ENCODE results near the gene BNIP2.

The BNIP2 gene

DNA sequence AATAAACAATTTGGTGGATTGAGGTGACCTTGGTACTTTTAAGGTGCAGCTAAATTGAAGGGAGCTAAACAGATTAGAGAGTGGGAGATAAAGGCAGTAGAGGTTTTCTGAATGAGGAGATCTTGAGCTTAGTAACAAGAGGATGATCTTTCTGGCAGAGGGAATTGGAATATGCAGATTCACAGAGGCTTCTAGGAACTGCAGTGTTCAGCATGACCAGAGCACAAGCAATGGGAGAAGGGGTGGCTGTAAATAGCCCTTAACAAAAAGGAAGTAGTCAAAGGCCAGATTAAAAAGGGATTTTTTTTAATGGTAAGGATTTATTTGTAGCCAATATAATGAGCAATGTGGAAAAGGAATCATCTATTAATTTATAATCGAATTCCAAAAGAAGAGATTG is 5.7 kb upstream of the BNIP2 start:
- Mint-ChIP-seq H3K4me1 (peaks cover 4% of the 10 kb centered on the region), H3K9me3 (no peaks in the 10 kb centered on the region), H3K36me3 (ENCODE audit: low read depth) (no peaks in the 10 kb centered on the region), H3K27me3 (ENCODE audit: low read depth, poor library complexity) (peaks cover 34% of the 10 kb centered on the region), H3K27ac (no peak overlapping the region), H3K4me3 (no peak overlapping the region)
- no peak for DNase-seq
- TF ChIP-seq, protein P1, sequence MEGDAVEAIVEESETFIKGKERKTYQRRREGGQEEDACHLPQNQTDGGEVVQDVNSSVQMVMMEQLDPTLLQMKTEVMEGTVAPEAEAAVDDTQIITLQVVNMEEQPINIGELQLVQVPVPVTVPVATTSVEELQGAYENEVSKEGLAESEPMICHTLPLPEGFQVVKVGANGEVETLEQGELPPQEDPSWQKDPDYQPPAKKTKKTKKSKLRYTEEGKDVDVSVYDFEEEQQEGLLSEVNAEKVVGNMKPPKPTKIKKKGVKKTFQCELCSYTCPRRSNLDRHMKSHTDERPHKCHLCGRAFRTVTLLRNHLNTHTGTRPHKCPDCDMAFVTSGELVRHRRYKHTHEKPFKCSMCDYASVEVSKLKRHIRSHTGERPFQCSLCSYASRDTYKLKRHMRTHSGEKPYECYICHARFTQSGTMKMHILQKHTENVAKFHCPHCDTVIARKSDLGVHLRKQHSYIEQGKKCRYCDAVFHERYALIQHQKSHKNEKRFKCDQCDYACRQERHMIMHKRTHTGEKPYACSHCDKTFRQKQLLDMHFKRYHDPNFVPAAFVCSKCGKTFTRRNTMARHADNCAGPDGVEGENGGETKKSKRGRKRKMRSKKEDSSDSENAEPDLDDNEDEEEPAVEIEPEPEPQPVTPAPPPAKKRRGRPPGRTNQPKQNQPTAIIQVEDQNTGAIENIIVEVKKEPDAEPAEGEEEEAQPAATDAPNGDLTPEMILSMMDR (IDR thresholded peaks at IDR 0.05) = no peak

DNA sequence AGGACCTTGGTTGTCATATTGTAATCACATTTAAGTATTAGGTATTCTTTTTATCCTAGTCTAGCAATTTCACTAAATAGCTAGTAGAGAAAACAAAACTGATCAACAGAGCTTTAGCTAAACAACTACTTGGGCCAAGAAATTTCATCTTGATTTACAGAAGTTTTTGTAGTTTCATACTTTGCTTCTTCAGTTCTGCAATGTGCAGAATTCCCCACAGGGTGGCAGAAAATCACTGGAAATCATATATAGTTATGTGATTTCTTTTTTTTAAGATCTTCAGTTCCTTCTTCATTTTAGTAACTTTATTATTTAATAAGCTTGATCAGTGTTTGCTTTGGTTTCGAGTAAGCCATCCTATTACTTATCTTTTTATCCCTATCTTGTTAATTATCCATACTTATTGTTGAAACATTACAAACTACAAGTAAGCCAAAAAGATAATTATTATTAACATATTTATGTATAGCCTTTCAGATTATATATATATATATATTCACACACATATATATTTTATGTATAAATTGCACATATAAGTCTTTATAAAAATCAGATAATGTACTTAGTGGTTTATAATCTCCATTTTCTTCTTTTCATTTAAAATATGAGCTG is 2.2 kb upstream of the BNIP2 start:
- H3K4me1 Mint-ChIP-seq = peaks cover 19% of the 10 kb centered on the region
- peak; percentile 21 for DNase-seq
- peaks cover 9% of the 10 kb centered on the region for H3K36me3 Mint-ChIP-seq (ENCODE audit: low read depth)
- peak overlapping the region; percentile 55 for H3K4me3 Mint-ChIP-seq
- H3K27me3 Mint-ChIP-seq (ENCODE audit: low read depth, poor library complexity) = peaks cover 18% of the 10 kb centered on the region
- no peak overlapping the region for H3K27ac Mint-ChIP-seq
- TF ChIP-seq, protein P1 (IDR thresholded peaks at IDR 0.05) = peak; percentile 56
- no peaks in the 10 kb centered on the region for H3K9me3 Mint-ChIP-seq

DNA sequence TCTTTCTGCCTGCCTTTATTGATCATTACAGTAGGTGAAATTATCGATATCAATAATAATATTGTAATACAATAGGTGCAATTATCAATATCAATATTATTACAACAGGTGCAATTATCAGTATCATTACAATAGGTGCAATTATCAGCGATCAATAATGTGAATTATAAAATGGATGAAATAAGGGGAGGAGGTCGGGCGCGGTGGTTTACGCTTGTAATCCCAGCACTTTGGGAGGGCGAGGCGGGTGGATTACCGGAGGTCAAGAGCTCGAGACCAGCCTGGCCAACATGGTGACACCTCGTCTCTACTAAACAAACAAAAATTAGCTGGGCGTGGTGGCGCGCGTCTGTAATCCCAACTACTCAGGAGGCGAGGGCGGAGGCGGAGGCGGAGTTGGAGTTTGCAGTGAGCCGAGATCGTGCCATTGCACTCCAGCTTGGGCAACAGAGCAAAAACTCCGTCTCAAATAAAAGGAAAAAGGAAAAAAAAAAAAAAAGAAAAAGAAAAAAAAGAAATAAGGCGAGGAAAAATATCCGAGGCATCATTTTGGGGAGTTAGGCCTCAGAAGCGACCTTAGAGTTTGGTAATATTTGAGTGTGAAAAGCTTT is 611 bp upstream of the BNIP2 start:
- peaks cover 24% of the 10 kb centered on the region for H3K4me1 Mint-ChIP-seq
- peak overlapping the region; percentile 98 for H3K27ac Mint-ChIP-seq
- peak overlapping the region; percentile 98 for H3K4me3 Mint-ChIP-seq
- H3K9me3 Mint-ChIP-seq = no peaks in the 10 kb centered on the region
- TF ChIP-seq, protein P1 (IDR thresholded peaks at IDR 0.05) = no peak
- peaks cover 11% of the 10 kb centered on the region for H3K27me3 Mint-ChIP-seq (ENCODE audit: low read depth, poor library complexity)
- H3K36me3 Mint-ChIP-seq (ENCODE audit: low read depth) = peaks cover 21% of the 10 kb centered on the region
- DNase-seq = peak; percentile 62

GRCh38 chr15:59688423-59688781 is 718 bp downstream of the BNIP2 start:
- H3K27me3 Mint-ChIP-seq (ENCODE audit: low read depth, poor library complexity) = peaks cover 4% of the 10 kb centered on the region
- peak overlapping the region; percentile 99 for H3K27ac Mint-ChIP-seq
- H3K4me1 Mint-ChIP-seq = peaks cover 24% of the 10 kb centered on the region
- DNase-seq = no peak
- peaks cover 31% of the 10 kb centered on the region for H3K36me3 Mint-ChIP-seq (ENCODE audit: low read depth)
- peak overlapping the region; percentile 98 for H3K4me3 Mint-ChIP-seq
- TF ChIP-seq, protein P1 (IDR thresholded peaks at IDR 0.05) = no peak
- no peaks in the 10 kb centered on the region for H3K9me3 Mint-ChIP-seq

GRCh38 chr15:59687836-59688235 is 1.3 kb downstream of the BNIP2 start:
- H3K27me3 Mint-ChIP-seq (ENCODE audit: low read depth, poor library complexity) = peaks cover under 1% of the 10 kb centered on the region
- peak overlapping the region; percentile 98 for H3K4me3 Mint-ChIP-seq
- H3K36me3 Mint-ChIP-seq (ENCODE audit: low read depth) = peaks cover 36% of the 10 kb centered on the region
- TF ChIP-seq, protein P1 (IDR thresholded peaks at IDR 0.05) = no peak
- no peaks in the 10 kb centered on the region for H3K9me3 Mint-ChIP-seq
- peak overlapping the region; percentile 99 for H3K27ac Mint-ChIP-seq
- no peak for DNase-seq
- peaks cover 24% of the 10 kb centered on the region for H3K4me1 Mint-ChIP-seq

DNA sequence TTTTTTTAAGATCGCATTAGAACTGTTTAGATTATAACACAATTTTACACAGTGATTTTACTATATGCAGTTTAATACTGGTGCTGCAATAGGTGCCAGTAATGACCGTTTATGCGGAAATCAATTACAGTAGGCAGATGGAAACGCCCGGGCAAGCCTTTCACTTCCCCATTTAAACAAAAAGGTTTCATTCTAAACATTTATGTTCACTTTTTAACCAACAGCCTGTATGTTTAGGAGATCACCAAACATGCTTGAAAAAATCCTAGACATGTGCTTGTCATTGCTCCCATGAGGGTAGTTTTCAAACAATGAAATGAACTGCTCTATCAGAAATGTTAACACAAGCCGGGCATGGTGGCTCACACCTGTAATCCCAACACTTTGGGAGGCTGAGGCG is 2.7 kb downstream of the BNIP2 start:
- no peak overlapping the region for H3K27ac Mint-ChIP-seq

More for the DNA sequence above, 2.7 kb downstream of the BNIP2 start:
- DNase-seq = no peak
- Mint-ChIP-seq H3K4me1 (peaks cover 24% of the 10 kb centered on the region), H3K36me3 (ENCODE audit: low read depth) (peaks cover 51% of the 10 kb centered on the region), H3K4me3 (peak overlapping the region; percentile 23), H3K27me3 (ENCODE audit: low read depth, poor library complexity) (no peaks in the 10 kb centered on the region), H3K9me3 (no peaks in the 10 kb centered on the region)
- TF ChIP-seq, protein P1 (IDR thresholded peaks at IDR 0.05) = no peak

Data from nephron progenitor cell (in vitro differentiated cells).